ENCODE measurements around the gene C3orf20.

The C3orf20 gene

DNA sequence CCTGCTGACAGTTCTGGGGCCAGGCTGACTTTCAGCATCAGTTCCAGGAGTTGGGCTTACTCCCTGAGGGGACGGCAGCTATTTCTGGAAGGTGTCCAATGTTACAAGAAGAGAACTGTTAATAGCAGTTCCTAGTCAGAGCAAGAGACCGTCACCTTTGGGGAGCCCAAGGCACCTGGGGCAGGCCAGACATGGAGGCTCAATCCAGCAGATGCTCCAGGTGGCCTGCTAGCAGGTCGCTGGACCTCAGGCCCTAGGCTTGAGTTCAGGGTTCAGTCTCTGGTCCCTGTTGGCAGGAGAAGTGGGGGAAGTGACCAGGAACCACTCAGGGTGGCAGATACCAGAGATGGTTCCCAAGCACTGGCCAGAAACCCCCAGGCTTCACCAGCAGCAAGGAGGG is 25.9 kb downstream of the C3orf20 start:
- H3K27me3 ChIP-seq, result no peaks in the 10 kb centered on the region
- no peaks in the 10 kb centered on the region for H3K36me3 ChIP-seq
- no peak overlapping the region for H3K27ac ChIP-seq
- TF ChIP-seq, protein P1, sequence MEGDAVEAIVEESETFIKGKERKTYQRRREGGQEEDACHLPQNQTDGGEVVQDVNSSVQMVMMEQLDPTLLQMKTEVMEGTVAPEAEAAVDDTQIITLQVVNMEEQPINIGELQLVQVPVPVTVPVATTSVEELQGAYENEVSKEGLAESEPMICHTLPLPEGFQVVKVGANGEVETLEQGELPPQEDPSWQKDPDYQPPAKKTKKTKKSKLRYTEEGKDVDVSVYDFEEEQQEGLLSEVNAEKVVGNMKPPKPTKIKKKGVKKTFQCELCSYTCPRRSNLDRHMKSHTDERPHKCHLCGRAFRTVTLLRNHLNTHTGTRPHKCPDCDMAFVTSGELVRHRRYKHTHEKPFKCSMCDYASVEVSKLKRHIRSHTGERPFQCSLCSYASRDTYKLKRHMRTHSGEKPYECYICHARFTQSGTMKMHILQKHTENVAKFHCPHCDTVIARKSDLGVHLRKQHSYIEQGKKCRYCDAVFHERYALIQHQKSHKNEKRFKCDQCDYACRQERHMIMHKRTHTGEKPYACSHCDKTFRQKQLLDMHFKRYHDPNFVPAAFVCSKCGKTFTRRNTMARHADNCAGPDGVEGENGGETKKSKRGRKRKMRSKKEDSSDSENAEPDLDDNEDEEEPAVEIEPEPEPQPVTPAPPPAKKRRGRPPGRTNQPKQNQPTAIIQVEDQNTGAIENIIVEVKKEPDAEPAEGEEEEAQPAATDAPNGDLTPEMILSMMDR (IDR thresholded peaks at IDR 0.05), result no peak
- no peaks in the 10 kb centered on the region for H3K4me1 ChIP-seq (ENCODE audit: control insufficient read depth in 1 of 2, insufficient read depth in 1 of 2, low read depth in 1 of 2, low read length in 1 of 2)
- no peak overlapping the region for H3K4me3 ChIP-seq (ENCODE audit: low read depth in 1 of 2, low read length in 1 of 2)
- no peaks in the 10 kb centered on the region for H3K9me3 ChIP-seq

DNA sequence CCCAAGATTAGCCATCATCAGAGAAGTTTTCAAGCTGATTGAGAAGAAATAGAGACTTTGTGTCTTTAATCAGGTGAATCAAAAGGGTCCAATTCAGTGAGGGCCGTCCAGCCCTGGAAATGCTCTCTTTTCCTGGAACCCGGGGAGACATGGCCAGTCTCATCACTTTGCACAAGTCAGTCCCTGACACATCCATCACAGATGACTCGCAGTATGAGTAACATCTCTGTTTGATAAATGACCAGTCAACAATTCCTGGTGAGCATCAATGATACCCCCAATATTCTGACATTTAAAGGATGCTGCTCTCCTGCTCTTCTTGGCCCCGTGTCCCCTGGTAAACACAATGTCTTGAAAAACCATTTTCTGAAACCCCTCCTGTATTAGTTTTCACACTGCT is 26.7 kb downstream of the C3orf20 start:
- no peaks in the 10 kb centered on the region for H3K9me3 ChIP-seq
- H3K27ac ChIP-seq, result no peak overlapping the region
- H3K4me1 ChIP-seq (ENCODE audit: control insufficient read depth in 1 of 2, insufficient read depth in 1 of 2, low read depth in 1 of 2, low read length in 1 of 2), result no peaks in the 10 kb centered on the region
- TF ChIP-seq, protein P1 (IDR thresholded peaks at IDR 0.05), result no peak
- no peak overlapping the region for H3K4me3 ChIP-seq (ENCODE audit: low read depth in 1 of 2, low read length in 1 of 2)
- no peaks in the 10 kb centered on the region for H3K36me3 ChIP-seq
- no peaks in the 10 kb centered on the region for H3K27me3 ChIP-seq

DNA sequence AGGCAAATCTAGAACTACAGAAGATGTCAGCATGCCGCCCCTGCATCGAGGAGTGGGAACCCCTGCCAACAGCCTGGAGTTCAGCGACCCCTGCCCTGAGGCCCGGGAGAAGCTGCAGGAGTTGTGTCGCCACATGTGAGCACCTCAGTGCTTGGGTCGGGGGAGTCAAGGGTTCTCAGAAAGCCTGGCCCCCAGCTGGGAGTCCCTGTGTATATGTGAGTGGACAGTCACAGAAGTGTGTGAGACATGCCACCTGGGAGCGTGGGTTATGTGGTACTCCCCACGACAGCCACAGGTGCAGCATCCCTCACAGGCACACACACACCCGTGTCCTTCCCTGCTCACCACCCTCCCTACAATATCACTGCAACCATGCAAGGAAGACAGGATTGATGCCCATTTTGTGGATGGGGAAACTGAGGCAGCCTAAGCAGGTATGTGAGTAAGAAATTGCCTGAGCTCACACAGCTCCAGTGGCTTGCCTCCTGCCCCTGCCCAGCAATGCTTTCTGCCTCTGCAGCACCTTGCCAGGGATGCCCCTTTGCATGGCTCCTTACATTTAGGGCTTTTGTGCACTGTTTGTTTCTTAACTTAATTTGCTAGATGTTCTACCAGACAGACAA is 28.3 kb downstream of the C3orf20 start:
- TF ChIP-seq, protein P1 (IDR thresholded peaks at IDR 0.05), result no peak

DNA sequence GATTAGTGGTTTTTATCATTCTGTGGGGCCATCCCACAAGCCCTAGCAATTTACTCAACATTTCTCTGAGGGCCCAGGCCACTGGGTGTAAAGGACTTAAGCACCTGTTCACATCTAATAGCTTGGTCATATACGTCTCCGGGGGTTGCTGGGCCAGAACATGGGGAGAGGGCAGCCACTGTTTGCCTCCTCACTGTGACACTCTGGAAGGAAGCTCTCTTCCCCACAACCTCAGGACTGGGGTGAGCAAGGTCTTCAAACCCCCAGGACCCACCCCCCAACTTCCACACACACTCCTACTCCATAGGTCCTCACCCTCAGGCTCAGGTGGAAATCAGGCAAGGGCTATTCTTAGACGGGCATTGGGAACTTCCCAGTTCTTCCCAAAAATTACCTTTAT is 28.9 kb downstream of the C3orf20 start:
- Histone ChIP-seq H3K4me3 (ENCODE audit: low read depth in 1 of 2, low read length in 1 of 2) (no peak overlapping the region), H3K9me3 (no peaks in the 10 kb centered on the region), H3K27ac (no peak overlapping the region), H3K36me3 (no peaks in the 10 kb centered on the region), H3K4me1 (ENCODE audit: control insufficient read depth in 1 of 2, insufficient read depth in 1 of 2, low read depth in 1 of 2, low read length in 1 of 2) (no peaks in the 10 kb centered on the region), H3K27me3 (no peaks in the 10 kb centered on the region)
- TF ChIP-seq, protein P1 (IDR thresholded peaks at IDR 0.05), result no peak

More for the DNA sequence above, 28.3 kb downstream of the C3orf20 start:
- Histone ChIP-seq H3K27me3 (no peaks in the 10 kb centered on the region), H3K4me1 (ENCODE audit: control insufficient read depth in 1 of 2, insufficient read depth in 1 of 2, low read depth in 1 of 2, low read length in 1 of 2) (no peaks in the 10 kb centered on the region), H3K4me3 (ENCODE audit: low read depth in 1 of 2, low read length in 1 of 2) (no peak overlapping the region), H3K9me3 (no peaks in the 10 kb centered on the region), H3K36me3 (no peaks in the 10 kb centered on the region), H3K27ac (no peak overlapping the region)

DNA sequence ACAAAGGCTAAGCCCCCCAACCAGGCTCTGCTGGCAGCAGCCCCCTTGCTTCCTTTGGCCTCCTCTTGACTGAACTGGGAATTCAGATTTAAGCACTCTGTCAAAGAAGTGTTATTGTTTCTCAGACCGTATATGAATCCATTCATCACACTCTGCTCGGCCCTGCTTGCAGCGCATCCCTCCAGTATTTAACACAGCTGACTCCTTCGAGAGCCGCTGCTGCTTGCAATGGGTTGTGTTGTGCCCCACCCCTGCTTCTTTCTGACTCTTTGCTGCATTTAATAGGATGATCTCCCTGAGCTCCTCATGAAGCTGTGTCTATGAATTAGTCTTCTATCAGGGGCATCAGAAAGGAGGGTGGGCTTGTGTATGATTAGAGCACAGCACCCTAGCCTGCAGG is 31.2 kb downstream of the C3orf20 start:
- H3K4me3 ChIP-seq (ENCODE audit: low read depth in 1 of 2, low read length in 1 of 2), result no peak overlapping the region
- no peaks in the 10 kb centered on the region for H3K9me3 ChIP-seq
- no peaks in the 10 kb centered on the region for H3K27me3 ChIP-seq
- no peaks in the 10 kb centered on the region for H3K36me3 ChIP-seq
- no peaks in the 10 kb centered on the region for H3K4me1 ChIP-seq (ENCODE audit: control insufficient read depth in 1 of 2, insufficient read depth in 1 of 2, low read depth in 1 of 2, low read length in 1 of 2)
- TF ChIP-seq, protein P1 (IDR thresholded peaks at IDR 0.05), result no peak
- no peak overlapping the region for H3K27ac ChIP-seq
